HepG2 (cell line): ENCODE measurements around the gene HAS3. TPM values are rescaled to one million over a fixed set of nuclear protein-coding genes. Genes with fewer than 3 reads are reported as not detected.

Experiments used
- ATAC-seq: fragments of 200-7000 bp; cut with Tn5 transposase; 3 replicates; pipeline ENCODE4 v1.9.1; 2020; ENCODE audit warnings: mild to moderate bottlenecking, moderate library complexity
- BruUV-seq: library from RNA; stranded (reverse); fragments of 400-500 nt; replicated peaks from 2 replicates; lab custom pipeline; 2021; lab: Mats Ljungman, UMichigan
- CTCF ChIA-PET: fragments of 300-600 bp; formaldehyde crosslinking; extraction: SDS; loops from one replicate; lab custom pipeline; 2021; ENCODE audit warnings: low total read pairs, inconsistent platforms, low intra/inter-chr PET ratio; lab: Yijun Ruan, JAX
- POLR2A ChIA-PET: fragments of 350-600 bp; sonication (Branson Sonifier 250); formaldehyde crosslinking; loops from one replicate; lab custom pipeline; 2020; ENCODE audit warnings: antibody characterized with exemption, inconsistent platforms; lab: Yijun Ruan, JAX
- DNase-seq: peaks from one replicate; pipeline ENCODE4 v3.0.0-alpha.2; 2015; ENCODE audit warnings: low spot score
- FAIRE-seq: peaks from 3 replicates; lab custom pipeline; 2011; peaks lifted over from hg19 to GRCh38; lab: Jason Lieb, UNC
- H2AFZ ChIP-seq: one replicate; pipeline ENCODE4 v1.6.1; 2011; ENCODE audit warnings: low read length, inconsistent platforms
- H3K27ac ChIP-seq: fragments of 300-600 bp; 3 replicates; pipeline ENCODE4 v1.8.0; 2011; ENCODE audit warnings: mixed run types, mild to moderate bottlenecking, mixed read lengths, low read length, inconsistent platforms; ENCODE audit not compliant: insufficient read depth; ENCODE audit errors: extremely low read length
- H3K27me3 ChIP-seq, 2 experiments: fragments of 200-600 bp in 1 of 2; 2 replicates in 1 of 2; 3 replicates in 1 of 2; pipeline versions ENCODE4 v1.6.0 to v1.8.0; 2011; ENCODE audit warnings: low read length in 2 of 2, mild to moderate bottlenecking in 2 of 2, moderate library complexity in 2 of 2, inconsistent platforms in 1 of 2; ENCODE audit not compliant: insufficient read depth in 2 of 2, control insufficient read depth in 1 of 2
- H3K36me3 ChIP-seq, 2 experiments: fragments of 200-600 bp in 1 of 2; replicated peaks in 1 of 2; 2 replicates in 1 of 2; 3 replicates in 1 of 2; pipeline versions ENCODE4 v1.5.1 to v1.8.0; 2011; ENCODE audit warnings: low read length in 2 of 2, inconsistent platforms in 1 of 2; ENCODE audit not compliant: insufficient read depth in 2 of 2, control insufficient read depth in 1 of 2
- H3K4me1 ChIP-seq: 2 replicates; pipeline ENCODE4 v1.5.1; 2012; ENCODE audit warnings: low read length, inconsistent platforms; ENCODE audit not compliant: insufficient read depth
- H3K4me2 ChIP-seq: 2 replicates; pipeline ENCODE4 v1.6.0; 2011; ENCODE audit warnings: low read depth, low read length, inconsistent platforms
- H3K4me3 ChIP-seq, 3 experiments: fragments of 200-600 bp in 1 of 3; sonication (generic), shearing (Covaris generic) in 1 of 3; replicated peaks in 1 of 3; 2 replicates each; pipeline ENCODE4 v1.5.1; 2011 to 2016; ENCODE audit warnings: low read length in 3 of 3, inconsistent platforms in 2 of 3, low read depth in 2 of 3, mild to moderate bottlenecking in 2 of 3, control low read depth in 1 of 3, mixed read lengths in 1 of 3; ENCODE audit not compliant: insufficient read depth in 1 of 3
- H3K79me2 ChIP-seq: one replicate; pipeline ENCODE4 v1.6.1; 2011; ENCODE audit warnings: low read length, inconsistent platforms; ENCODE audit not compliant: insufficient read depth
- H3K9ac ChIP-seq: 2 replicates; pipeline ENCODE4 v1.6.0; 2011; ENCODE audit warnings: mild to moderate bottlenecking, low read depth, low read length, inconsistent platforms; ENCODE audit not compliant: insufficient read depth
- H3K9me3 ChIP-seq: 2 replicates; pipeline ENCODE4 v1.5.1; 2012; ENCODE audit warnings: mild to moderate bottlenecking, low read length
- H4K20me1 ChIP-seq: 2 replicates; pipeline ENCODE4 v1.6.0; 2011; ENCODE audit warnings: inconsistent platforms, mild to moderate bottlenecking, low read length, moderate library complexity; ENCODE audit not compliant: insufficient read depth
- HES4 ChIP-seq: sonication (generic); formaldehyde crosslinking; IDR thresholded peaks from 2 replicates; pipeline ENCODE4 v1.9.0; 2021; ENCODE audit warnings: mild to moderate bottlenecking, missing genetic modification reagents, borderline replicate concordance
- KDM3A ChIP-seq: IDR thresholded peaks from 2 replicates; pipeline ENCODE4 v1.6.1; 2018; ENCODE audit warnings: low read depth, missing compliant biosample characterization
- TBX3 ChIP-seq: fragments of 450-650 bp; IDR thresholded peaks from 2 replicates; pipeline ENCODE4 v1.6.1; 2017; ENCODE audit warnings: antibody characterized with exemption, mild to moderate bottlenecking, inconsistent platforms, borderline replicate concordance
- ZBTB37 ChIP-seq: sonication (generic); formaldehyde crosslinking; IDR thresholded peaks from 2 replicates; pipeline ENCODE4 v1.4.0; 2020; ENCODE audit warnings: mild to moderate bottlenecking, missing genetic modification reagents
- ZBTB38 ChIP-seq: sonication (generic); formaldehyde crosslinking; IDR thresholded peaks from 2 replicates; pipeline ENCODE4 v1.5.1; 2020; ENCODE audit warnings: mild to moderate bottlenecking, missing genetic modification reagents
- ZC3H4 ChIP-seq: sonication (generic); formaldehyde crosslinking; IDR thresholded peaks from 2 replicates; pipeline ENCODE4 v1.4.0; 2020; ENCODE audit warnings: missing genetic modification reagents, borderline replicate concordance
- ZNF18 ChIP-seq: sonication (generic); formaldehyde crosslinking; IDR thresholded peaks from 2 replicates; pipeline ENCODE4 v1.8.0; 2022; ENCODE audit warnings: mild to moderate bottlenecking, missing genetic modification reagents; ENCODE audit not compliant: insufficient replicate concordance
- WGBS: methylation state at CpG from one replicate; pipeline ENCODE4 v1.1.6; 2017; ENCODE audit warnings: low lambda C conversion rate; 5-methylcytosine and 5-hydroxymethylcytosine counted together
- in situ Hi-C: cut with HindIII; loops from 2 replicates; pipeline ENCODE4 v1.10.0; 2017; ENCODE audit warnings: low pct_unique_long_range_greater_than_20kb; ENCODE audit not compliant: extremely low pct_ligation_motif_present
- intact Hi-C: fragments of 100-400 bp; cut with micrococcal nuclease; formaldehyde crosslinking; loops from one replicate; pipeline ENCODE4 v1.10.0; 2022; ENCODE audit not compliant: unreplicated experiment
- polyA plus RNA-seq, 8 experiments: library from polyadenylated mRNA; depleted of rRNA in 3 of 8; stranded (reverse) in 7 of 8; unstranded in 1 of 8; fragments of >200 nt; fragmentation: Illumina TruSeq in 4 of 8; extraction: Trizol in 4 of 8; gene quantifications; 2 replicates each; pipeline versions ENCODE4 v1.2.1 to v1.2.3, GENCODE V29; 2011 to 2016; ENCODE audit warnings: low read depth in 4 of 8, missing spikeins in 1 of 8, mixed read lengths in 1 of 8; ENCODE audit not compliant: insufficient read depth in 1 of 8
- total RNA-seq, 5 experiments: library from RNA; depleted of rRNA; stranded (reverse); fragments of >200 nt; fragmentation: Illumina TruSeq; extraction: Trizol; gene quantifications; 2 replicates each; pipeline ENCODE4 v1.2.3, GENCODE V29; 2016; ENCODE audit warnings: low read depth in 1 of 5

HAS3 gene
- total and polyA plus RNA-seq, 2 of the 13 experiments (the other 11 are each of a cell fraction or from before 2014, with no cell fraction given), result 0.04 to 0.30 TPM

DNA sequence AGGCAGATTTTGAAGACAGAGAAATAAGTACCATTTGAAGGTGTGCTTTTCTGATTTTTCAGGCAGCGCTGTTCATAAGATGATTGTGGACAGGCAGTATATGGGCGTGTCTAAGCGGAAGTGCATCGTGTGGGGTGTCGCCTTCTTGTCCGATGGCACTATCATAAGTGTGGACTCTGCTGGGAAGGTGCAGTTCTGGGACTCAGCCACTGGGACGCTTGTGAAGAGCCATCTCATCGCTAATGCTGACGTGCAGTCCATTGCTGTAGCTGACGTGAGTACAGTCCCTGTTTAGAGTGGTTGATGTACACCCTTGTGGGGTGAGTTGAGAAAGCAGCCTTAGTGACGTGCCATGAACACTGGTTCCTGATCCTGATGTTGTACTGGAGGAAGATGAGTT is 37.7 kb downstream of the HAS3 start:
- ChIA-PET POLR2A (no interaction called here), CTCF (no interaction called here)
- Histone ChIP-seq H3K27ac (no peak overlapping the region), H3K4me3 (no peak overlapping the region), H3K4me2 (no peak overlapping the region), H3K9me3 (no peaks in the 10 kb centered on the region), H3K9ac (no peak overlapping the region), H4K20me1 (no peaks in the 10 kb centered on the region; the same call in 1 of the 2 replicates), H3K4me1 (no peaks in the 10 kb centered on the region), H3K79me2 (peaks cover 7% of the 10 kb centered on the region), H3K27me3 (no peaks in the 10 kb centered on the region), H3K36me3 (peaks cover 42 to 82% of the 10 kb centered on the region in 2 experiments), H2AFZ (no peak overlapping the region)
- peak; percentile 30 for DNase-seq
- TF ChIP-seq KDM3A (CRISPR knock-in tag), result no peak
- no peak for TF ChIP-seq HES4 (CRISPR knock-in tag)
- TF ChIP-seq ZC3H4 (CRISPR knock-in tag), result no peak
- no peak for TF ChIP-seq ZBTB37 (CRISPR knock-in tag)
- TF ChIP-seq TBX3, result no peak
- 0 out of 2 replicates have a peak, but pooled peaks have one; percentile 16 for TF ChIP-seq ZBTB38 (CRISPR knock-in tag)
- no peak for TF ChIP-seq ZNF18 (CRISPR knock-in tag)
- peak; percentile 28 for FAIRE-seq
- in situ Hi-C loops, result no loop called here
- WGBS, result 91% methylated on average over 11 of the region's 11 CpGs
- no TSS peak for BruUV-seq
- intact Hi-C loops, result no loop called here
- peak; percentile 96 for ATAC-seq
